K562 (cell line): ENCODE measurements around the gene PLA1A. TPM values are rescaled to one million over a fixed set of nuclear protein-coding genes. Genes with fewer than 3 reads are reported as not detected.
A peak's percentile ranks its signal among the peaks of the same experiment; 100 is the strongest.

Experiments
- ATAC-seq: fragments of 200-7000 bp; cut with Tn5 transposase; 3 replicates; pipeline ENCODE4 v1.9.1; 2020; ENCODE audit warnings: moderate library complexity
- BruUV-seq: library from RNA; stranded (reverse); fragments of 400-500 nt; replicated peaks from 2 replicates; lab custom pipeline; 2021; lab: Mats Ljungman, UMichigan
- CTCF ChIA-PET: fragments of 300-600 bp; formaldehyde crosslinking; extraction: SDS; loops from one replicate; lab custom pipeline; 2021; ENCODE audit warnings: low intra/inter-chr PET ratio; lab: Yijun Ruan, JAX
- POLR2A ChIA-PET: fragments of 300-600, 350-650 bp; sonication (Branson Sonifier 250); formaldehyde crosslinking; extraction: SDS; loops from one replicate; lab custom pipeline; 2021; ENCODE audit warnings: antibody characterized with exemption, inconsistent platforms; lab: Yijun Ruan, JAX
- DNase-seq, 4 experiments: peaks; one replicate each; pipeline versions ENCODE4 v3.0.0 to v3.0.0-alpha.2; 2011 to 2018; ENCODE audit warnings: low spot score in 3 of 4, mixed read lengths in 3 of 4; ENCODE audit errors: extremely low read depth in 1 of 4
- FAIRE-seq: peaks from 2 replicates; lab custom pipeline; 2011; peaks lifted over from hg19 to GRCh38; lab: Jason Lieb, UNC
- H2AFZ ChIP-seq: 2 replicates; pipeline ENCODE4 v1.6.0; 2011; ENCODE audit warnings: low read depth, low read length, control low read depth, inconsistent platforms
- H3K27ac ChIP-seq: fragments of 200-600 bp; 3 replicates; pipeline ENCODE4 v1.8.0; 2011; ENCODE audit warnings: low read depth, mild to moderate bottlenecking, control low read depth, inconsistent platforms, low read length, moderate library complexity, mixed read lengths; ENCODE audit errors: extremely low read depth
- H3K27me3 ChIP-seq, 2 experiments: fragments of 300-600 bp in 1 of 2; 2 replicates in 1 of 2; 3 replicates in 1 of 2; pipeline versions ENCODE4 v1.6.0 to v1.8.0; 2011; ENCODE audit warnings: inconsistent platforms in 2 of 2, low read length in 2 of 2, mild to moderate bottlenecking in 1 of 2, mixed read lengths in 1 of 2, moderate library complexity in 1 of 2; ENCODE audit not compliant: control insufficient read depth in 2 of 2, insufficient read depth in 2 of 2
- H3K36me3 ChIP-seq: fragments of 300-600 bp; 3 replicates; pipeline ENCODE4 v1.8.0; 2011; ENCODE audit warnings: mild to moderate bottlenecking, low read length, inconsistent platforms; ENCODE audit not compliant: control insufficient read depth, insufficient read depth
- H3K4me1 ChIP-seq, 2 experiments: fragments of 200-600 bp in 1 of 2; replicated peaks in 1 of 2; 2 replicates in 1 of 2; 3 replicates in 1 of 2; pipeline versions ENCODE4 v1.5.1 to v1.8.0; 2011; ENCODE audit warnings: inconsistent platforms in 2 of 2, low read length in 2 of 2, mild to moderate bottlenecking in 1 of 2, mixed read lengths in 1 of 2, moderate library complexity in 1 of 2; ENCODE audit not compliant: control insufficient read depth in 2 of 2, insufficient read depth in 2 of 2
- H3K4me2 ChIP-seq: 2 replicates; pipeline ENCODE4 v1.6.1; 2011; ENCODE audit warnings: low read length, control low read depth, inconsistent platforms, mixed read lengths; ENCODE audit not compliant: insufficient read depth
- H3K4me3 ChIP-seq: fragments of 200-600 bp; sonication (generic), shearing (Covaris generic); 2 replicates; pipeline ENCODE4 v1.5.1; 2016; ENCODE audit warnings: control low read depth, inconsistent platforms
- H3K79me2 ChIP-seq: fragments of 200-600 bp; 3 replicates; pipeline ENCODE4 v1.8.0; 2011; ENCODE audit warnings: low read length, inconsistent platforms; ENCODE audit not compliant: control insufficient read depth, insufficient read depth
- H3K9ac ChIP-seq, 2 experiments: 2 replicates each; pipeline versions ENCODE4 v1.6.0 to v1.6.1; 2011; ENCODE audit warnings: low read depth in 2 of 2, low read length in 2 of 2, control low read depth in 1 of 2, inconsistent platforms in 1 of 2, mild to moderate bottlenecking in 1 of 2, mixed read lengths in 1 of 2; ENCODE audit not compliant: insufficient read depth in 1 of 2
- H3K9me1 ChIP-seq: one replicate; pipeline ENCODE4 v1.6.0; 2011; ENCODE audit warnings: inconsistent platforms, mild to moderate bottlenecking, low read length, moderate library complexity; ENCODE audit not compliant: control insufficient read depth, insufficient read depth
- H3K9me3 ChIP-seq: replicated peaks from 2 replicates; pipeline ENCODE4 v1.5.1; 2011; ENCODE audit warnings: low read depth, low read length, inconsistent platforms; ENCODE audit not compliant: control insufficient read depth, insufficient read depth
- H4K20me1 ChIP-seq: replicated peaks from 2 replicates; pipeline ENCODE4 v1.6.1; 2011; ENCODE audit warnings: low read length, inconsistent platforms, mixed read lengths; ENCODE audit not compliant: control insufficient read depth, insufficient read depth
- ETS2 ChIP-seq: IDR thresholded peaks from 2 replicates; pipeline ENCODE4 v1.6.1; 2016; ENCODE audit warnings: borderline replicate concordance, missing genetic modification characterization, mild to moderate bottlenecking, moderate library complexity, missing compliant biosample characterization; ENCODE audit not compliant: poor library complexity, severe bottlenecking
- ETV5 ChIP-seq: sonication (generic); formaldehyde crosslinking; IDR thresholded peaks from 2 replicates; pipeline ENCODE4 v1.4.0; 2020; ENCODE audit warnings: low read depth, mild to moderate bottlenecking, missing genetic modification reagents
- FOXK1 ChIP-seq: sonication (generic); formaldehyde crosslinking; IDR thresholded peaks from 2 replicates; pipeline ENCODE4 v1.8.0; 2022; ENCODE audit warnings: missing genetic modification reagents, mild to moderate bottlenecking, borderline replicate concordance
- HDGF ChIP-seq: fragments of 450-650 bp; IDR thresholded peaks from 2 replicates; pipeline ENCODE4 v1.6.1; 2016
- MEF2A ChIP-seq: IDR thresholded peaks from 2 replicates; pipeline ENCODE4 v1.6.1; 2011; ENCODE audit warnings: low read depth, mild to moderate bottlenecking, low read length, moderate library complexity; ENCODE audit not compliant: control insufficient read depth
- SMARCC2 ChIP-seq: fragments of 450-650 bp; IDR thresholded peaks from 2 replicates; pipeline ENCODE4 v1.6.1; 2017; ENCODE audit warnings: antibody characterized with exemption, moderate library complexity, mild to moderate bottlenecking, low read depth
- ZNF282 ChIP-seq: sonication (generic); formaldehyde crosslinking; IDR thresholded peaks from 2 replicates; pipeline ENCODE4 v1.8.1; 2023; ENCODE audit warnings: missing genetic modification reagents
- ZNF445 ChIP-seq: fragments of 250-450 bp; sonication (Bioruptor Pico); IDR thresholded peaks from 2 replicates; pipeline ENCODE4 v1.4.0; 2020; ENCODE audit warnings: low read depth, mild to moderate bottlenecking, moderate library complexity
- WGBS: fragments of 100-300 bp; shearing (Covaris generic); methylation state at CpG from one replicate; pipeline ENCODE4 v1.1.6; 2016; ENCODE audit warnings: low coverage, mixed read lengths; ENCODE audit not compliant: insufficient coverage; ENCODE audit errors: missing lambda C conversion rate; 5-methylcytosine and 5-hydroxymethylcytosine counted together
- in situ Hi-C: fragments of 300-500 bp; cut with MboI; formaldehyde crosslinking; loops from 4 replicates; pipeline ENCODE4 v1.15.0; 2018; ENCODE audit warnings: inconsistent platforms, mixed read lengths
- intact Hi-C: fragments of 100-400 bp; cut with micrococcal nuclease; formaldehyde crosslinking; loops from 2 replicates; pipeline ENCODE4 v1.14.2; 2022
- polyA plus RNA-seq, 8 experiments: library from polyadenylated mRNA; depleted of rRNA in 4 of 8; stranded (reverse) in 5 of 8; unstranded in 3 of 8; fragments of >200 nt; fragmentation: Nextera tagmentation in 2 of 8; fragmentation: Illumina TruSeq in 1 of 8; extraction: Ambion mirVana in 2 of 8; extraction: Trizol in 1 of 8; gene quantifications; 2 replicates each; pipeline versions ENCODE4 v1.2.1 to v1.2.3, GENCODE V29; 2011 to 2014; ENCODE audit warnings: inconsistent platforms in 1 of 8, missing spikeins in 1 of 8
- total RNA-seq, 7 experiments: library from RNA; depleted of rRNA in 6 of 7; stranded (reverse); fragments of >200 nt in 6 of 7; fragmentation: Illumina TruSeq in 2 of 7; extraction: Trizol in 2 of 7; gene quantifications; 2 replicates each; pipeline versions ENCODE4 v1.2.1 to v1.2.3, GENCODE V29; 2011 to 2021; ENCODE audit warnings: low replicate concordance in 1 of 7
- TF ChIP-seq, protein P1 (sequence below), 2 experiments: fragments of 450-650 bp in 1 of 2; sonication (generic) in 1 of 2; formaldehyde crosslinking in 1 of 2; IDR thresholded peaks; 2 replicates each; pipeline versions ENCODE4 v1.7.1 to v1.9.0; 2016 to 2022; ENCODE audit warnings: inconsistent platforms in 1 of 2, mild to moderate bottlenecking in 1 of 2, missing genetic modification reagents in 1 of 2
- TF ChIP-seq, protein P2 (sequence below): fragments of 450-650 bp; conservative IDR thresholded peaks from 2 replicates; pipeline ENCODE4 v1.6.1; 2016; ENCODE audit warnings: missing genetic modification characterization, low read depth, mild to moderate bottlenecking, control low read depth, missing compliant biosample characterization

Gene PLA1A
- total and polyA plus RNA-seq, 9 of the 15 experiments (the other 6 are each of a cell fraction or from before 2014, with no cell fraction given), result not detected

DNA sequence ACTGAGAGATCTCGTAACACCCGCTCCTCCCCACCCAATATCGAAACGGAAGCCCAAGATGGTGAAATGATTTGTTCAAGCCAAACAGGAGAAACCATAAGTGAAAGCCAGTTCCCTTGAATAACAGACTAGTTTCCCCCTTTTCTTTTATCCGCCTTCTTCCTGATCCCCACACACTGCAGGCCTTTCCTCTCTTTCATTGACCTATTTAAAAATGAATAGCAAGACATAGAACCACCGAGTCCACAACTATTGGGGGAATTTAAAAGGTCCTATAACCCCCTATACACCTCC is 79.9 kb downstream of the PLA1A start:
- CTCF ChIA-PET, result no interaction called here
- H3K27ac ChIP-seq, result peak overlapping the region; percentile 94
- H3K27me3 ChIP-seq, result no peaks in the 10 kb centered on the region
- no peaks in the 10 kb centered on the region for H4K20me1 ChIP-seq
- peaks cover 19% of the 10 kb centered on the region; the same call in 2 of the 3 replicates for H3K36me3 ChIP-seq
- FAIRE-seq, result no peak
- no peak for ATAC-seq
- intact Hi-C loops, result loop anchor here (1.0 to 5.0 kb wide), 4 partner anchors 40 to 175 kb away; partner anchors contain the start of gene CD80
- peaks cover 17% of the 10 kb centered on the region for H3K79me2 ChIP-seq
- H3K4me2 ChIP-seq, result peak overlapping the region; percentile 76
- 40% methylated on average over 6 of the region's 6 CpGs for WGBS
- peaks cover 0 to 11% of the 10 kb centered on the region in 2 experiments; a peak in 3 of 5 replicates for H3K4me1 ChIP-seq
- in situ Hi-C loops, result loop anchor here (25.0 kb wide), 2 partner anchors 540 to 790 kb away; partner anchors contain the start of gene TEX55
- DNase-seq, result no peak
- BruUV-seq, result TSS peak; percentile 83
- peak overlapping the region; percentile 58 for H3K4me3 ChIP-seq
- H3K9me1 ChIP-seq, result no peaks in the 10 kb centered on the region
- peak overlapping the region; percentile 89 for H2AFZ ChIP-seq
- POLR2A ChIA-PET, result interaction anchor here (0.6 to 1.6 kb wide), 3 partner anchors 16 to 31 kb away, joined by 3 read pairs; no protein-coding TSS in a partner anchor
- no peaks in the 10 kb centered on the region for H3K9me3 ChIP-seq
- H3K9ac ChIP-seq, result peak overlapping the region in 1 of 2 experiments; percentile 82; a peak in 2 of 4 replicates
- TF ChIP-seq ETV5 (CRISPR knock-in tag) (no peak), ETS2 (tag) (no peak), ZNF445 (CRISPR knock-in tag) (no peak), MEF2A (no peak), FOXK1 (CRISPR knock-in tag) (no peak), ZNF282 (CRISPR knock-in tag) (no peak), HDGF (no peak), SMARCC2 (no peak)
- TF ChIP-seq, protein P1, sequence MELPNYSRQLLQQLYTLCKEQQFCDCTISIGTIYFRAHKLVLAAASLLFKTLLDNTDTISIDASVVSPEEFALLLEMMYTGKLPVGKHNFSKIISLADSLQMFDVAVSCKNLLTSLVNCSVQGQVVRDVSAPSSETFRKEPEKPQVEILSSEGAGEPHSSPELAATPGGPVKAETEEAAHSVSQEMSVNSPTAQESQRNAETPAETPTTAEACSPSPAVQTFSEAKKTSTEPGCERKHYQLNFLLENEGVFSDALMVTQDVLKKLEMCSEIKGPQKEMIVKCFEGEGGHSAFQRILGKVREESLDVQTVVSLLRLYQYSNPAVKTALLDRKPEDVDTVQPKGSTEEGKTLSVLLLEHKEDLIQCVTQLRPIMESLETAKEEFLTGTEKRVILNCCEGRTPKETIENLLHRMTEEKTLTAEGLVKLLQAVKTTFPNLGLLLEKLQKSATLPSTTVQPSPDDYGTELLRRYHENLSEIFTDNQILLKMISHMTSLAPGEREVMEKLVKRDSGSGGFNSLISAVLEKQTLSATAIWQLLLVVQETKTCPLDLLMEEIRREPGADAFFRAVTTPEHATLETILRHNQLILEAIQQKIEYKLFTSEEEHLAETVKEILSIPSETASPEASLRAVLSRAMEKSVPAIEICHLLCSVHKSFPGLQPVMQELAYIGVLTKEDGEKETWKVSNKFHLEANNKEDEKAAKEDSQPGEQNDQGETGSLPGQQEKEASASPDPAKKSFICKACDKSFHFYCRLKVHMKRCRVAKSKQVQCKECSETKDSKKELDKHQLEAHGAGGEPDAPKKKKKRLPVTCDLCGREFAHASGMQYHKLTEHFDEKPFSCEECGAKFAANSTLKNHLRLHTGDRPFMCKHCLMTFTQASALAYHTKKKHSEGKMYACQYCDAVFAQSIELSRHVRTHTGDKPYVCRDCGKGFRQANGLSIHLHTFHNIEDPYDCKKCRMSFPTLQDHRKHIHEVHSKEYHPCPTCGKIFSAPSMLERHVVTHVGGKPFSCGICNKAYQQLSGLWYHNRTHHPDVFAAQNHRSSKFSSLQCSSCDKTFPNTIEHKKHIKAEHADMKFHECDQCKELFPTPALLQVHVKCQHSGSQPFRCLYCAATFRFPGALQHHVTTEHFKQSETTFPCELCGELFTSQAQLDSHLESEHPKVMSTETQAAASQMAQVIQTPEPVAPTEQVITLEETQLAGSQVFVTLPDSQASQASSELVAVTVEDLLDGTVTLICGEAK (IDR thresholded peaks at IDR 0.05), result no peak
- TF ChIP-seq, protein P1 (CRISPR knock-in tag; IDR thresholded peaks at IDR 0.05), result no peak
- TF ChIP-seq, protein P2, sequence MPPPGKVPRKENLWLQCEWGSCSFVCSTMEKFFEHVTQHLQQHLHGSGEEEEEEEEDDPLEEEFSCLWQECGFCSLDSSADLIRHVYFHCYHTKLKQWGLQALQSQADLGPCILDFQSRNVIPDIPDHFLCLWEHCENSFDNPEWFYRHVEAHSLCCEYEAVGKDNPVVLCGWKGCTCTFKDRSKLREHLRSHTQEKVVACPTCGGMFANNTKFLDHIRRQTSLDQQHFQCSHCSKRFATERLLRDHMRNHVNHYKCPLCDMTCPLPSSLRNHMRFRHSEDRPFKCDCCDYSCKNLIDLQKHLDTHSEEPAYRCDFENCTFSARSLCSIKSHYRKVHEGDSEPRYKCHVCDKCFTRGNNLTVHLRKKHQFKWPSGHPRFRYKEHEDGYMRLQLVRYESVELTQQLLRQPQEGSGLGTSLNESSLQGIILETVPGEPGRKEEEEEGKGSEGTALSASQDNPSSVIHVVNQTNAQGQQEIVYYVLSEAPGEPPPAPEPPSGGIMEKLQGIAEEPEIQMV (tag), result no peak
